GM12891 (cell line): ENCODE measurements around the gene EPS8.

Experiments
- DNase-seq: peaks from one replicate; pipeline ENCODE4 v3.0.0; 2011; ENCODE audit warnings: low spot score; ENCODE audit not compliant: insufficient read length
- FAIRE-seq: peaks from 2 replicates; lab custom pipeline; 2011; peaks lifted over from hg19 to GRCh38; lab: Jason Lieb, UNC
- PAX5 ChIP-seq: IDR thresholded peaks from 2 replicates; pipeline ENCODE4 v1.6.1; 2011; ENCODE audit warnings: low read length, moderate library complexity, mild to moderate bottlenecking; ENCODE audit not compliant: insufficient read depth, severe bottlenecking
- POLR2A ChIP-seq: IDR thresholded peaks from 2 replicates; pipeline ENCODE4 v1.6.1; 2011; ENCODE audit warnings: low read depth, low read length, control low read depth
- POLR2AphosphoS5 ChIP-seq: IDR thresholded peaks from 2 replicates; pipeline ENCODE4 v1.6.1; 2011; ENCODE audit warnings: low read depth, low read length, control low read depth
- POU2F2 ChIP-seq: IDR thresholded peaks from 2 replicates; pipeline ENCODE4 v1.6.1; 2011; ENCODE audit warnings: low read depth, mild to moderate bottlenecking, control low read depth, low read length, moderate library complexity
- SPI1 ChIP-seq: IDR thresholded peaks from 2 replicates; pipeline ENCODE4 v1.6.1; 2011; ENCODE audit warnings: low read depth, low read length, control low read depth
- TAF1 ChIP-seq: IDR thresholded peaks from 2 replicates; pipeline ENCODE4 v1.6.1; 2011; ENCODE audit warnings: low read depth, low read length, control low read depth

Gene EPS8

DNA sequence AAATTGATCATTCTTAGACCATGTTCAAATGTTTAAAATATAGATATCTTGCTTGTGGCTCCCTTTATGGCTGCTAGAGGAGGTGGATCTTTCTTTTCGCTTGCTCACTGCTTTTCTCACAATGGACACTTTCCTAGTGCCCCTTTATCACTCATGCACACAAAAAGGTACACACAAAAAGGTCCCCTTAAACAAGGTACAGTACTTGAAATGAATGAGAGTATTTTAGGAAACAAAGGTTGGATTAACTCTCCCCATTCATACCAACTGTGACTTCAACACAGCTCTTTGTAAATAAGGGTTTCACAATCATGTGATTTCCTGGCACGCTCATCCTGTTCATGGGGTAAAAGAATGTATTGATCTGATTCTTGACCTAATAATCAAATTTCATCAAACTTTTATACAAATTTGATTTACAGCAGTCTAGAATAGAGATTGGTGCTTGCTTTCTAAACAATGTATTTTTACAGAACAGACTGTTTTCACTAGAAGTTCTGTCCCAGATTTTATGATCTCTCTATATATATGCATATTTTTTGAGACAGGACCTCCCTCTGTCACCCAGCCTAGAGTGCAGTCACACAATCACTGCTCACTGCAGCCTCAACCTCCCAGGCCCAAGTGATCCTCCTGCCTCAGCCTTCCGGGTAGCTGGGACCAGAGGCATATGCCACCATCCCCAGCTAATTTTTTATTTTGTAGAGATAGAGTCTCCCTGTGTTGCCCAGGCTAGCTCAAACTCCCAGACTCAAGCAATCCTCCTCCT lies 34.4 kb upstream of the EPS8 start:
- FAIRE-seq = no peak
- DNase-seq = no peak
- no peak for TF ChIP-seq PAX5
- TF ChIP-seq SPI1 = no peak
- TF ChIP-seq POU2F2 = no peak
- TF ChIP-seq POLR2A = no peak
- no peak for TF ChIP-seq TAF1
- TF ChIP-seq POLR2AphosphoS5 = no peak

- no peak for FAIRE-seq
- no peak for DNase-seq
- TF ChIP-seq POLR2AphosphoS5 (no peak), POLR2A (no peak), PAX5 (no peak)
Observed at GRCh38 chr12:15819644-15820437, 30.7 kb upstream of the EPS8 start.

- TF ChIP-seq POLR2AphosphoS5 = no peak
- TF ChIP-seq POU2F2 = no peak
- FAIRE-seq (no peak), DNase-seq (no peak)
Observed at GRCh38 chr12:15818418-15818817, 29.2 kb upstream of the EPS8 start.

DNA sequence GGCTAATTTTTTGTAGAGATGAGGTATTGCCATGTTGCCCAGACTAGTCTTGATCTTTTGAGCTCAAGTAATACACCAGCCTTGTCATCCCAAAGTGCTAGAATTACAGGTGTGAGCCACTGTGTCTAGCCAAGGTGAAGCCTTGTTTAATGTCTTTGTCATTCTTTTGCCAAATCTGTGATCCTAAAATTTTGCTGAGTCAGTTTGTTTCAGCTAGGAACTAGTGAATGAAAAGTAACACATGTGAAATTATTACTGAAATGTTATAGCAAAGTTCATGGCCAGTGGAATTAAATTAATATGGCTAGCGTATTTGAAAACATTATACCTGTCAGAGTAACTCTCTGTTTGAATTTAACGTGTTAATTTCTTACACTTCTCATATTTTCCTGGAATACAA lies 26.5 kb upstream of the EPS8 start:
- DNase-seq (no peak), FAIRE-seq (no peak)
- TF ChIP-seq SPI1 = no peak
- TF ChIP-seq TAF1 = no peak
- no peak for TF ChIP-seq PAX5
- TF ChIP-seq POU2F2 = no peak
- TF ChIP-seq POLR2A = no peak
- no peak for TF ChIP-seq POLR2AphosphoS5

DNA sequence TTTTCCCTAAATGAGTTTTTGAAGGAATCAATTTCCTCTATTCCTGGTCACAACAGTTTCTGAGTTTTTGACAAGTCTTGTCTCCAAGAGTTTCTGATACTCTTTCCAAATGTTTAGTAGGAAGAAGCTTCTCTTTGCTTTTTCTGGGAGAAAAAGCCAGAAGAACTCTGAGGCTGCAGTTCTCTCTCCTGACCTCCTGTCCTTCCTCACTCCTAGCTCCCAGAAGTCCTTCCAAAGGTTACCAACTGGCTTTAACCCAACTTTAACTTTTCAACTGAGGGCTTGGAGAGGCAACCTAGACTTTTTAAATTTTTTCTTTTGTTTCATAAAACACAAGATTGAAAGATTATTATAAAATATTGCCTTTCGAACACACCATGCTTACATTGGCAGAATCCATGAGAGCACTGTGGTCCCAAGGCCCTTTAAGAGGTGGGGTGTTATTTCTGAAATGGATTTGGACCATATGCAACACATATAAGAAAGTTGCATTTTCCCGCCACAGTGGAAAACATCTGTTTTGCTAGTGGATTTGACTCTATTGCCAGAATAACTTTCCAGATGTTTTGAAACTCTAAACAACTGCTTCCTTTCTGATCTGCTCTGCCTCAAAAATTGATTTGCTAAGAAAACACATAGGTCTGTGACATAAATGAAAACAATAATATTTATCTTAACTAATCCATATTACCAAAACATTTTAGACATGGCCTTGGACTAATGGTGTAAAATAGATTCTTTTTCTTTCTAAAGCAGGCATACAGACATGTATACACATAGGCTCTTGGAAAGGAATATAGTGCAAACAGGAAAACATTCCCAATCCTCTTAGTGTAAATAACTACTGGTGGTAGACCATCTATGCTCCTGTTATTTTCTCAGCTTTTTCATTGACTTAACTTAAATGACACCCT lies 22.3 kb upstream of the EPS8 start:
- DNase-seq = no peak
- FAIRE-seq = no peak
- TF ChIP-seq SPI1 (no peak), PAX5 (no peak), POLR2A (no peak), TAF1 (no peak), POLR2AphosphoS5 (no peak), POU2F2 (no peak)

DNA sequence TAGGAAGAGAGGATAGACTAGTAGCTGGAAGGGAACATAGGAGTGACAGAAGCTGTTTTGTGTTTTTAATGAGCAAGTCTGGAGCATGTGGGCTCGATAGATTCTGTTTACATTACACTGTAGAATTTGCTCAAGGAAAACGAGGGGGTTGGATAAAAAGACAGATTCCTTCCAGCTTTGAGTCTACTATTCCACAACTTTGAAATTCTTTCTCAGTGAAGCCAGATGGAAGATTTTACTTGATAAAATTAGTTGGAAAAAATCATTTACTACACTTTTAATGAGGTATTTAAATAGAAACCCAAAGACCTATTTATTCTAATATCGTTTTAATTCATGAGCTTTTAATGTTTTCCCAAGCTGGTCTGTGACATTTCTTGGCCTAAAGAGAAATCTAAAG lies 19.5 kb upstream of the EPS8 start:
- FAIRE-seq = no peak
- DNase-seq = no peak
- TF ChIP-seq TAF1 (no peak), POU2F2 (no peak), PAX5 (no peak), SPI1 (no peak), POLR2AphosphoS5 (no peak)

DNA sequence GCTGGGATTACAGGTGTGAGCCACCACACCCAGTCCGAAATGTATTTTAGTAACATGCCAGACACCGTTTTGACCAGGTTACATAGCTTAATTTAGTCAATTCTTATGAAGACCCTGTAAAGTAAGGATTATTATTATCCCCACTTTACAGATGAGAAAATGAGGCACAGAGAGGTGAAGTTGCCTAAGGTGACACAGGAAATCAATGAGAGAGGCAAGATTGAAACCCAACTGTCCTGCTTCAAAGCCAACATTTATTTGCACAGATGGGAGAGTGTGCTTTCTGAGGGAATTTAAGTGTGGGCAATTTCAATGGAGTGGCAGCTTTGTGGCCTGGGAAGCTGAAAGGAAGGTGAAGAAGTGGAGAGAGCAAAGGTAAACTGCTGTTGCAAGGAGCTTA lies 19.1 kb upstream of the EPS8 start:
- no peak for DNase-seq
- TF ChIP-seq PAX5 (no peak), SPI1 (no peak), POLR2AphosphoS5 (no peak), POLR2A (no peak), POU2F2 (no peak), TAF1 (no peak)

GRCh38 chr12:15806826-15807225 lies 17.6 kb upstream of the EPS8 start:
- FAIRE-seq (no peak), DNase-seq (no peak)
- no peak for TF ChIP-seq POLR2A
- no peak for TF ChIP-seq PAX5
- TF ChIP-seq TAF1 = no peak
- no peak for TF ChIP-seq SPI1
- no peak for TF ChIP-seq POU2F2

More for the DNA sequence above, 19.1 kb upstream of the EPS8 start:
- FAIRE-seq = no peak

GRCh38 chr12:15801770-15802744 lies 12.9 kb upstream of the EPS8 start:
- no peak for TF ChIP-seq PAX5
- no peak for TF ChIP-seq POU2F2
- no peak for TF ChIP-seq POLR2A
- no peak for TF ChIP-seq TAF1
- no peak for TF ChIP-seq SPI1
- TF ChIP-seq POLR2AphosphoS5 = no peak
- FAIRE-seq (no peak), DNase-seq (no peak)
